Measurements from ENCODE around the gene ADGRD1. TPM values are rescaled to one million over a fixed set of nuclear protein-coding genes. Genes with fewer than 3 reads are reported as not detected.
"Not testable (repeated sequence)": the region's sequence is repeated elsewhere in the genome, so short reads cannot be mapped to it uniquely, and the experiment has no call there.

The ADGRD1 gene
- total RNA-seq (2014; rRNA removed; shearing (Covaris generic)) = 11.8 and 15.6 TPM in 2 replicates

DNA sequence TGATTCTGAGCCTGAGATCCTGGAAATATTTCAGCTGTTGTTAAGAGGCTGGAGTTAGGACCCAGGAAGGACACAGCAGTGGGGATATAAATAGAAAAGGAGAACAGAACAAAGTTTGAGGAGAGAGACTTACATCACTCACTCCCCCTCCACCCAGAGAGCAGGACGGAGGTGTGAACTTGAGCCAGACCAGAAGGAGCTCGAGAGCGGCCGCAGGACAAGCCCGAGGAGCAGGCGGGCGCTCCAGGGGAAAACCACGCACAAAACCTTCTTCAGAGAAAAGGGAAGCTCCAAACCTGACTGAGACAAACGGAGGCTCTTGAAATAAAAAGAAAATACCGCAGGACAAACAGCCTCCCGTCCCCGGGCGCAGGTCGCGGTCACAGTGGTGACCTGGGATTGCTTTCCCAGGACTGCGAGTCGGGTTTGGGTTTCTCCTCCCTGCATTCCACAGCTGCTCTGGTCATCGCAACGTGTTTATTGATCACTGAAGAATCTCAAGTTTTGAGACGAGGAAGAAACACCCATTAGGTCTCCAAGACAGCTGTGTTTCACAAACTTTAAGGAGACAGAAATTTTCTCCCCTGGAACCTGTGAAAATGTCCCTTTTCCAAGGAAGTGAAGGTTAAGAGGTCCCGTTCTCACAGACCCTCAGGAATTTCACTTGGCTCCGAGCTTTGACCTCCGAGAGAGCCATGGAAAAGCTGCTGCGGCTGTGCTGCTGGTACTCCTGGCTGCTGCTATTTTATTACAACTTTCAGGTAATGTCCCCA is at the start of gene ADGRD1:
Gene ADGRD1, plus strand, starts transcription at position 137 of the 773 bp plus-strand sequence. Its CDS starts 559 bp downstream, at position 696.
- DNase-seq (ENCODE audit: low read depth) = no peak

DNA sequence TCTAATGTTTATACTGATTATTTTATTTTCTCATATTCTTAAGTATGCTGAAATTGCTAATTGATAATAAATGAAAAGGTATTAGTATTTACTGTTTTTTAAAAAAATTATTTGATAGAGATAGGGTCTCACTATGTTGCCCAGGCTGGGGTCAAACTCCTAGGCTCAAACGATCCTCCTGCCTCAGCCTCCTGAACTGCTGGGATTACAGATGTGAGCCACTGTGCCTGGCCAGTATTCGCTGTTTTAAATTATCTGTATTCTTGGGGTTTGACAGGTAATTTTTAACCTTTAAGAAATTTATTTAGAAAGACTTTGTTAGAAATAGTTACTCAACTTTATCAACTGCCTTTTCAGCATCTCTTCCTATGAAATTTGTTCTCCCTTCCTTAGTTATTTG is 49.6 kb upstream of the ADGRD1 start:
- no peak for DNase-seq (ENCODE audit: low read depth)

DNA sequence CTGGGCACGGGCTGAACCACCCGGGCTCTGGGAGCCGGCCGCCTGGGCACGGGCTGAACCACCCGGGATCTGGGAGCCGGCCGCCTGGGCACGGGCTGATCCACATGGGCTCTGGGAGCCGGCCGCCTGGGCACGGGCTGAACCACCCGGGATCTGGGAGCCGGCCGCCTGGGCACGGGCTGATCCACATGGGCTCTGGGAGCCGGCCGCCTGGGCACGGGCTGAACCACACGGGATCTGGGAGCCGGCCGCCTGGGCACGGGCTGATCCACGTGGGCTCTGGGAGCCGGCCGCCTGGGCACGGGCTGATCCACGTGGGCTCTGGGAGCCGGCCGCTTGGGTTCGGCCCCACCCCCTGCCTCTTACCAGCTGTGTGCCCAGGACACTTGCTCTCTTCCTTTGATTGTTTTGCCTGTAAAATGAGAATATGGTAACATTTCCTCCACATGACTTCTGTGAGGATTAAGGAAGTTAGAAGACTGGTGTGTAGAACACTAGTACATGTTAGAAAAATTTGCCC is 48.7 kb upstream of the ADGRD1 start:
- DNase-seq (ENCODE audit: low read depth) = not testable (repeated sequence)

DNA sequence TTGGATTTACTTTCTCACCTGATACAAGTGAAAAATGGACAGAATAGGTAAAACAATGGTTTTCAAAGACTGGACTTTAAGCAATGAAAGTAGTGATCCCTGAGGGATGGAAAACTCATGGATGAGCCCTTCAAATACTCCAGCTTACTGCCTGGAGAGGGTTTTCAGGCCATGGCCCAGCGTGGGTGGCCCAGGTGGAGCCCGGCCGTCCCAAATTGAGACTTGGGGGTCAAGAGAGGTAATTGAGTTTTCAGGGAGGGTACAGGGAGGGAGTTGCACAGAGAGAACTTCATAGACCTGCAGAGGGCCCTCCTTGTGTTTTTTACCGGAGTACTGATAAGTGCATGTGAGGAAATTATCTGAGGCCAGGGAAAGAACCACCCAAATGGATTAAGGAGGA is 44.6 kb upstream of the ADGRD1 start:
- DNase-seq (ENCODE audit: low read depth) = no peak

DNA sequence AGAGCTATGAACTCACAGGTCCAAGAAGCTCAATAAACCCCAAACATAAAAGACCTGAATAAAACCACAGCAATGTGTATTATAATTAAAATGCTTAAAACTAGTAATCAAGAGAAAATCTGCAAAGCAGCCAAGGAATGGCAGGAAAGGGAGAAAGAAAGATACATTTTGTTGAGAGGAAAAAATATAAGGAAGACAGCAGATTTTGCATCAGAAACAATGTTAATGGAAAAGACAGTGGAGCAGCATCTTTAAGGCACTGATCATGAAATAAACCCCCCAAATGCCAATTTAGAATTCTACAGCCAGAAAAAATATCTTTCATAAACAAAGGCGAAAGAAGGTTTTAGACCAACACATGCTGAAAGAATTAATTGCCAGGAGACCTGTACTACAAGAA is 42.5 kb upstream of the ADGRD1 start:
- no peak for DNase-seq (ENCODE audit: low read depth)

DNA sequence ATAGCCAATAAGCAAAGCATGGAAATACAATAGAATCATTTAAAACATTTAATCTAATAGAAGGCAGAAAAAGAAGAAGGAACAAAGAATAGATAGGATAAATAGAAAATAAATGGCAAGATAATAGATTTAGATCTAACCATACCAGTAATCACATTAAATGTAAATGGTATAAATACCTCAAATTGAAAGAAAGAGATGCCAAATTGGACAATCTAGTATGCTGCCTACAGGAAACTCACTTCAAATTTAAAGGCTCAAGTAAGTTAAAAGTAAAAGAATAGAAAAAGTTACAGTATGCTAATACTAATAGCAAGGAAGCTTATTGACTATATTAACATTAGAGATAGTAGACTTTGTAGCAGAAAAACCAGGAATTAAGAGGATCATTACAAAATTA is 41.8 kb upstream of the ADGRD1 start:
- DNase-seq (ENCODE audit: low read depth) = no peak

DNA sequence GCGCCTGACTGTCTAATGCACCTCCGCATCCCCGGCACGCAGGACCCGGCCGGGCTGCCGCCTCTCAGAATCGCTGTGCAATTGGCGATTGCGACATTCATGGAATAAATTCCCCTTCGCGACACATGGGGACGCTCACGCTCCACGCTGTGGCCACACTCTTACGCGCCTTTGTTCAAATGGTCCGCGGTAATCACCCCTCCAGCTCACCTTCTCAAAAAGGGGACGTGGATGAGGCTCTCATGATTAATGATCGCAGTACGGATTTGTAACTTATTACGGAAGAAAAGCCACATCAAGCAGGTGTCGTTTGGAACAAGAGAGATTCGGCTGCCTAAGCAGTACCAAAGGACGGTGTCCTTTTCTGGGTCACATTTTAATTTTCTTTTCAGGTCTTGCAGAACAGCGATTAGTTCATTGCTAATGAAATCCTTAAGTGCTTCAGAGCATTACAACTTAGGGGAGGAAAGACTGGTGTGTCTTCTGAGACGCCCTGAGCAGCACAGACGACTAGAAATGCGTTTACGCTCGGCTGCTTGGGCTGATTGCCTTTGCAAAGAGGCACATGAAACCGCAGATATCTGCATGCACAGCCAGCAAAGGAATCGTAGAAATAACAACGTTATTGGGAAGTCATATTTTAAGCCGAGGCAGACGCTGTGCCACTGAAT is 37.3 kb upstream of the ADGRD1 start:
- DNase-seq (ENCODE audit: low read depth) = peak; percentile 79

DNA sequence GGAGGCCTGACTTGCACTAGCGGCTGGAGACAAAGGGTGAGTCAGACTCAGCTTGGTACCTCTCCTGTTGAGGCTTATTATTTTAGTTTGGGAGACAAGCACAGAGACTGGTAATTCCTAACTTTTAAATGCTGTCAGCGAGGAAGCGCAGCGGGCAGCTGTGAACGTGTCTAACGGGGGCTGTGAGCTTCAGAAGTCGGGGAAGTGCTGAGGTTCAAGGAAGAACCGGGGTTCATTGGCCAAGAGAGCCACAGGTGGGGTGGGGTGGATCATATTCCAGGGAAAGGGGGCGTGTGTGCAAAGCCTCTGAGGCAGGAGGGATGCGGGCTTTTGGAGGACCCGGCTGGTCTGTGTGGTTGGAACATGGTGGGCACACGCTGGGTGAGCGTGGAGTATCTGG is 36.1 kb upstream of the ADGRD1 start:
- no peak for DNase-seq (ENCODE audit: low read depth)

DNA sequence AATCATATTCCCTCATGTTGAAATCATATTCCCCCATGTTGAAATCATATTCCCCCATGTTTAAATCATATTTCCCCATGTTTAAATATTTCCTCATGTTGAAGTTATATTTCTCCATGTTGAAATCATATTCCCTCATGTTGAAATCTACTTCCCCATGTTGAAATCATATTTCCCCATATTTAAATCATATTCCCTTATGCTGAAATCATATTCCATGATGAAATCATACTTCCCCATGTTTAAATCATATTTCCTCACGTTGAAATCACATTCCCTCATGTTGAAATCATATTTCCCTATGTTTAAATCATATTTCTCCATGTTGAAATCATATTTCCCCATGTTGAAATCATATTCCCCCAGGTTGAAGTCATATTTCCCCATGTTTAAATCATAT is 34.6 kb upstream of the ADGRD1 start:
- DNase-seq (ENCODE audit: low read depth) = no peak

DNA sequence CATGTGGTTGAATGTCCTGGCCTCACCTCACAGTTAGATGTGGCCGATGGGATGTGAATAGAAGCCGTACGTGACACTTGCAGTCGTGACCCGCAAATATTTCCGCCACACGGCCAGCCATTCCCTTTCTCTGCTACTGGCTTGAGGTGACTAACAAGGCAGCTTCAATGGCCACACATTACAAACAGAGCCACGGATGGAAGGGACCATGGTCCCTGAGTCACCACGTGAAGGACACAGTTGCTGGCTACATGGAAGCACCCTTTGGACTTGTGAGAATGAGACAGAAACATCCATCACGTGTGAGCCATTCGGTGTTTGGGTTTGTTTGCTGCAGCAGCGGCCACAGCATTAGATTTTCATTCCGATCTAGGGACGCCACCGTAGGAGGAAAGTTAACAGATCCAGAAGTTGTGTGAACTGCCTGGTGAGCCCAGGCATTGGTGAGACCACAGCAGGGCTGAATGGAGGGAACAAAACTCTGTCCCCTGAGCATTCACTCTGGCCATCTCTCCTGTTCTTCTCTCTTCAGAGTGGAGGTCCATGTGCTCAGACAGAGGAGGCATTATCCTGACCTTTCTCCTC is 33.5 kb upstream of the ADGRD1 start:
- DNase-seq (ENCODE audit: low read depth) = no peak

DNA sequence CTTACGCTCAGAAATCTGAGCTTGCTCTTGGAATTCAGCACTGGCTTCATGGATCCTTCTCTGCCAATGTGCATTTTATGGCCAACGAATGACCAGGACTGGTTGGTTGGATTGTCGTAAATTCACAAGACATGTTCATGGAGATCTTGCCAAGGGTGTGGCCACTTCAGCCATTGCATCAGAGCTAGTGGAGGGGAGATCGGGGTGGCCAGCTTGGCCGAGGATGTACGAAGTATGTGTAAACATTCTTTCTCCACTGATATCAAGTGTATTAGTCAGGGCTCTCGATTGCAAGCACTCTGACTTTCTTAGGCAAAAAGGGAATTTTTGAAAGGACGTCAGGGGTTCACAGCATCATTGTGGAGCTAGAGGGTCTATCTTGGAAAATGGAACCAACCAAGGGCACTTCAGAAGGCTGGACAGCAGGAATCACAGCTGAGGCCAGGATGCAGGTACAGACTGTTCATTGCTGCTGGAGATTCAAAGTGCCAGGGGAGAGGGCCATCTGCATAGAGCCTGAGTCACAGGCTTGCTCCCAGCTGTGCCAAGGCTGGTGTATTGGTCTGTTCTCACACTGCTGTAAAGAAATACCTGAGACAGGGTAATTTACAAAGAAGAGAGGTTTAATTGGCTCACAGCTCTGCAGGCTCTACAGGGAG is 32.9 kb upstream of the ADGRD1 start:
- peak; percentile 40 for DNase-seq (ENCODE audit: low read depth)

DNA sequence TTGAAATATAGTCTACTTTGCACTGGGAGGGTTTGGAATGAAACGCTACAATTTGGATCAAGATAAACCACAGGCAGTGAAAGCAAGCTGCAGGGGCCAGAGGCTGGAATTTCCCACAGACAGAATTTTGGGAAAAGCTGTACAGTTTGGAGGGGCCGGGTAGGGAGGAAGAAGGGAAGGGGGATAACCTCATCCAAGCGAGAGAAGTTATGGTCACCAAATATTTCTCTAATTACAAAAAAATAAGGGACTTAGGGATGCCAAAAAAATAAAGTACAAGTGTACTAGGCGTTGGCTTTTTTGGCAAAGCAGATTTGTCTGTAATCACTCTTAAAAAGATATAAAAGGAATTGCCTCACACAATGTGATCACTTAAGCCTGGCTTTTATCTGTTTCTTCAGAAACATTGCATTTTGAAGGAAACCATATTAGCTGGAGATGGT is 31.2 kb upstream of the ADGRD1 start:
- DNase-seq (ENCODE audit: low read depth) = no peak

DNA sequence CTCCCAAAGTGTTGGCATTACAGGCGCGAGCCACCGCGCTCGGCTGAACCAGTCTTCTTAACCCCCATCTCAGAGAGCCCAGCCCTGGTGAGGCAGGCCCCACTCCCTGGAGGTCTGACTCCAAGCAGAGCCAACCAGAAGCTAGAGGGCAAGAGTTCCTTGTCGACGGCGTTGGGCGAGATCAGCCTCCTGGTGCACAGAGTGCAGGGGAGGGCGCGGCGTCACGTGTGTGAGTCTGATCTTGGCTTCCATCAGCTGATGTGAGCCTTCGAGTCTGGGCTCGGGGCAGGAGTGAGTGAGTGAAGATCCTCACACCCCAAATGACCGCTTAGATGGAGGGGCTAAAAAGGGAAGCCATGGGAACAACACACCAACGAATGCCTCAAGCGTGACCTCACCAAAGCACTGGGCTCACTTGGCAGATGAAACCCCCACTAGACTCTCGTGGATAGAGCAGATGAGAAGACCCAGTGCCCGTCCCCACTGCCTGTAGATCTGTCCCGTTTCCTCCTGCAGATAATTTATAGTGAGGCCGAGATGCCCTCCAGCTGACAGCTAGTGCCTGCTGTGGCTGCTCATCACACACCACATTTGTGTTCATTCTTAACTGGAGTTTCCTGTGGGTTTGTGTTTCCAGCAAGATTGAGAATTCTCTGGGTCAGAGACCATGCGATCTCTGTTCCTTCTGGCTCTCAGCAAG is 28.6 kb upstream of the ADGRD1 start:
- no peak for DNase-seq (ENCODE audit: low read depth)

DNA sequence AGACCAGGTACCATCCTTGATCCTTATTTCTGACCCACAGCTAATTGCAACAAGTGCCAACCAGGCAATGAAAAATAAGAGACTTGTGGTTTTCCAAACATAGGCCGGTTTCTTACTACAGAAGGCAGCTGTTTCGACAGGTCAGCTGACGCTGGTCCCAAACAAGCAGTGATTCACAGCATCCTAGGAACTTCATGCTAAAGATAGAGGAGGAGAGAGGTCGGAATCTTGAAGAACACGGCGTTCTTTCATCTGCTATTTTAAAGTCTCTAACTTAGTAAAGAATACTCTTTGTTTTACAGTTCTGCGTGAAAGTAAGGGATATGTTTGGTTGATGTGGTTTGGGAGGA is 28.1 kb upstream of the ADGRD1 start:
- DNase-seq (ENCODE audit: low read depth) = no peak

DNA sequence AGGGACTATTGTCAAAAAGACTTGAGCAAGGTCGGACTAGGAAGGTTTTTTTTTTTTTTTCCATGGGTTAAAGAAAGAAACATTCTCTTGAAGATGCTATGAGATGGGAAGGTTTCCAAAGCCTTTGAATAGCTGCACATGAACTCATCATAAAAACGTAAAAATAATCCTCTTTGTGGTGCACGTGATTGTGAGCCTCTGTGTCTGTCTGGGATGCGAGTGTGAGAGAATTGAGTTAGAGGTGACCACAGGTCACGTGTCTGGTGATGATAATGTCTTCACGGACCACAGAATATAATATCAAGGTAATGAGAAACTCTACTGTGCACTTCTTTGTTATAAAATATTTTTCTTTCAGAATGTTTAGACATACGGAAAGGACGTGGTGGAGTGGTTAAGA is 24.3 kb upstream of the ADGRD1 start:
- no peak for DNase-seq (ENCODE audit: low read depth)

DNA sequence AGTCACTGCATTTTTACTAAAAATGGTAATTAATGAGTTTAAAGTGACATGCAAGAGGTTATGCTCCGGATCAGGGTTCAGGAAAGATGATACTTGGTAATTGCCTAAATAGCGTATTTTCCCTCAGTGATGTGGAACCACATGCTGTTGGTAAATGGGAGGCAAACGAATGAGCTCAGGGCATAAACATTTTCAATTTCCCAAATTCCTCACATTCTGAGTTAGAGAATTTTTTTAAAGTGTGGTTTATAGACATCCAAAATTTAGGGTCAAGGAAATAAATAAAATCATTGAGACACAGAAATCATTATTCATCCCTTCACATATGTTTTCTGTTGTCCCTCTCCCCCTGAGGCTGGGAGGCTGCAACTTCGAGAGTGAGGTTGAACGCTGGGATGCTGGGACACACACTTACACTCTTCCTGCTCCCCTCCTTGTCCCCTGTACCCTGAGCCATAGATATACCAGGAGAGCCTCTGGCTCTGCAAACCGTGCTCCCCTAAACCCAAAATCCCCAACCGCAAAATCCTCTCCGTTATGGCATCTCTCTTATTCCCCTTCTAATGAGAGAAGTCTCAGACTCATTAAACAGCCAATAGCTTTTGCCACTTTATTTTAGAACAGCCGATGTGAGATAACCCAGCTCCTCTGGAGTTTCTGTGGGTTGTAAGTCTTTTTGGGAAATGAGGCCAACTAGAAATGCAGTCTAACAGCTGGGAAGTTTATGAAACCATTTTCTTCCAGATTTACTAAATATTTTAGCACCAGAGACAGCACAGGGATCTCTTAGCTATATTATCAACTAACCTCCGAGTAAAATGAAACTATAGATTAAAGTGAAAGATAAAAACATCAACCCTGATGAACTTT is 21.4 kb upstream of the ADGRD1 start:
- DNase-seq (ENCODE audit: low read depth) = no peak

DNA sequence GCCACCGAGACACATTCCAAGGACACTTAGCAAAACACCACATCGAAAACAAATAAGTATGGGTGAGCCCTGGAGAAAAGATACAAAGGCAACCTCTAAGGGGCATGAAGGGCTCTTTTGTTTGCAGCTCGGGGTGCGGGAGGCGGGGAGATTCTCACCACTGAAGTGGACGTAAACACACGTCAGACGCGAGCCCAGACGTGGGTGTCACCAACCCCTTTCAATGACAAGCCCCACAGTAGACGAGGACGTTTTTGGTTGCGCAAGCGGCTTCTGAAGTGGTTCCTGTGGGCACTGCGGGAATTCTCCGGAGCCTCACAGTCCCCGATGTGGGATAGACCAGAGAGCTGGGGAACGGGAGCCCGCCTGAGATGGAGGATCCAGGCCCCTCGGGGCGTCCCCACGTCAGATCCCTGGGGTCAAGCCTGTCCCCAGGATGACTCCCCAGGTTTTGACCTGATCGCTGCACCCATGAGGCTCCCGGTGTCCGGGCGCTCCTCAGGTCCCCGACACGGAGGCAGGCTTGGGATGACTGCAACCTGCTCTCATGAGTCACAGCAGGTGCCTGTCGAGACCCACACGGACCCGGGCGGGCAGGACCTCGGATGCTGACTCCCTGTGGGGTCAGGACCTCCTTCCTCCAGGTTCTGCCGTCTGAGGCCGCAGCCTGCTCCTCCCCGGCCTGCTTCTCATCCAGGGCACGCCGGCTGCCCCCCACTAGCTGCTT is 20.3 kb upstream of the ADGRD1 start:
- no peak for DNase-seq (ENCODE audit: low read depth)

DNA sequence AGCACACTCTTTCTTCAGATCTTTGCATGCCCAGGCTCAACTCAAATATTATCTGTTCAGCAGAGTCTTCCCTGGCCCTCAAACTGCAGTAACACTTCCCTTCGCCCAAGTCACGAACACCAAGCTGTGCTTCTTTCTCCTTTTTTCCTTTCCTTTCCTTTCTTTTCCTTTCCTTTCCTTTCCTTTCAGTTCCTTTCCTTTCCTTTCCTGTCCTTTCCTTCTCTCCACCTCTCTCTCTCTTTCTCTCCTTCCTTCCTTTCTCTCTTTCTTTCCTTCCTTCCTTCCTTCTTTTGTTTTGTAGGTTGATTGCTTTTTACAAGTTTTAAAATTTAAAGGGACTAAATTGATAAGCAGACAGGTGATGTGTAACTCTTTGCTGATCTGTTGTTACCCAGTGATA is 19.0 kb upstream of the ADGRD1 start:
- DNase-seq (ENCODE audit: low read depth) = no peak

DNA sequence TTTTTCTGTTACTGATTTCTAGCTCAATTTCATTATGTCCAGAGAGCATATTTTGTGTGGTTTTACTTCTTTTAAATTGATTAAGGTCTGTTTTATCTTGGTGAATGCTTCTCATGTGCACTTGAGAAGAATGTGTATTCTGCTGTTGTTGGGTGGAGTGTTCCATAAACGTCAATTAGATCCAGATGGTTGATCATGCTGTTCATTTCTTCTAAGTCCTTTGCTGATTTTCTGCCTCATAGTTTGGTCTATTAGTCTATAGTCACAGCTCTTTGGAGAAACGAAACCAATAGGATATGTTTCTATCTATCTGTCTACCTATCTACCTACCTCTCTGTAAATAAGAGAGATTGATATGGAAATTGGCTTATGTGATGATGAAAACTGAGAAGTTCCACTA is 17.1 kb upstream of the ADGRD1 start:
- no peak for DNase-seq (ENCODE audit: low read depth)

DNA sequence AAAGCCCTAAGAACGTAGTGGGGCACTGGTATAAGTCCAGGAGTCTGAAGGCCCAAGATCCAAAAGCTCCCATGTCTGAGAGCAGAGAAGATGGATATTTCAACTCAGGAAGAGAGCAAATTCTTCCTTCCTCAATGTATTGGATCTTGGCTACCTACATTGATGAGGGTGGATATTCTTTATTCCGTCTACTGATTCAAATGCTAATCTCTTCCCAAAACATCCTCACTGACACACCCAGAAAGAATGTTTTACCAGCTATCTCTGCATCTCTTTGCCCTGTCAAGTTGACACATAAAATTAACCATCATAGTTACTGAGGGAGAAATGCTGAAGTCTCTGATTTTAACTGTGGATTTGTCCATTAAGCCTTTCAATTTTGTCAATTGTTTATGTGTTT is 16.6 kb upstream of the ADGRD1 start:
- no peak for DNase-seq (ENCODE audit: low read depth)
